HG02588 (cell line): ENCODE results near the gene PSTPIP2.

Experiments used
- ATAC-seq: cut with Tn5 transposase; IDR thresholded peaks from one replicate; pipeline ENCODE4 v1.9.1; 2021; ENCODE audit warnings: mild to moderate bottlenecking, moderate library complexity; ENCODE audit not compliant: unreplicated experiment

The PSTPIP2 gene

DNA sequence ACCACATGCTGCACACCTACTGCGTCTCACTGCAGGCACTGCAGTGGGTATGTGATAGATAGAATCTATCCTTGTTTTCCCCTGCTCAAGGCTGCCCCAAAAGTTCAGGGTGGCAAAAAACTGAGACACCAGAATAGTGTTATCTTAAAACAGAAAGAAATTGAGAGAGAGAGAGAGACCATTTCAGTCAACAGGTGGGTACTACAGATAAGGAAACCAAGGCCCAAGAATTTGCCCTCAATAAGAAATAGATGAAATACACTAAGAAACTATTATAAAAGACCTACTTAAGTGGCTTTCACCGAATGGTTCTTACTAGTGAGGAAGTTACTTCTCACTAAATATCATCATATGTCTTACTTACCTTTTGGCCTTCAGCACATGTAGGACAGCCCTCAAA is 132.8 kb downstream of the PSTPIP2 start:
- no peak for ATAC-seq

DNA sequence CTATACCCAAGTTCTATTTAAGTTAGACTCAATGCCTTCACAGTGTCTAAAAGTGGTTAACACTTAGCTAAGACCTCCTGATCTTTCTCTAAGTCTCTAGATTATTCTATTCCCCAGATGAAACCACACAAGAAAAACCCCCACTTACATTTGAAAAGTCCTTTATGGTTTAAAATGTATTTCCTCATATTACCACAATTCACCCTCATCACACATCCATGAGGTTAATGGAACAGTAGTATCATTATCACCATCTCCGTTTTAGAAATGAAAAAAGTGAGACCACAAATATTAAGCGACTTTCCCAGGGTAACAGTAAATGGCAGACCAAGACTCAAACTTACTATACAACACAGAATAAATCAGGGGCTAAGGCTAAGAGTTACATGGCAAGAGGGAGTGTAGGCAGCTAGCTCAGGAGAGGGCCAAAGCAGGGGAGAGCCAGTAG is 133.5 kb downstream of the PSTPIP2 start:
- no peak for ATAC-seq

DNA sequence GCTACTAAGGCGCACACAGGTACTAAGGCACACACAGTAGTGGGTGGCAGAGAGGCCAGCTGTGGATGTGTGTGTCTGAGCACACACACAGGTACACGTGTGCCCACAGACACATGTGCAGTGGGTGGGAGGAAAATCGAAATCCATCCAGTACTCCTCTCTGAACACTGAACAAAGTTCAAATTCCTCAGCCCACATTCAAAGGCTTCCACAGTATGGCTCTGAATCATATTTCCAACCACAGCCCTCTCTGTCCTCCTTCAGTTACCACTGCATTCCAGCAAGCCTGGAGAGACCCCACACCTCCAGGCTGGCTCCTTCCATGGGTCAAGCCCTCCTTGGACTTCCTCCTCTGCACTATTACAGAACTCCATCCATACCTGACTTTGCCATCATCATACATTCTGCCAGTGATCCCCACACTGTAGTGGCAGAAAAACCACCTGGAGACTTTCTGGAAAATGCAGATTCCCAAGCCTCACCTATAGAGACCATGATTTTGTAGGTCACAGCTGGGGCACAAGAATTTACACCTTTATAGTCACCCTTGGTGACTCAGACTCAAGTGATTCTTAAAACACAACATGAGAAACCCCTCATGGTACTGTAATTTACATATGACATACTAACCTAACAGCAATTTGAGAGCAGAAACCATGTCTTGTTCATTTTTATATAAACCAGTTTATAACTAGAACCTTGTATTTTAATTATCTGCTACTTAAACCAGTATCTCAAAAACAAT is 136.3 kb downstream of the PSTPIP2 start:
- ATAC-seq, result no peak
